Stimulated activated memory B cell treated with anti-CD40 and anti-IgM and Interleukin-4, amounts not matched to agents 10 μg/mL and 1 μg/mL and 100 μg/mL, for 72 hours (primary cell): ENCODE data around the gene COL9A3.
A peak's percentile ranks its signal among the peaks of the same experiment; 100 is the strongest.
"Not testable (repeated sequence)": the region's sequence is repeated elsewhere in the genome, so short reads cannot be mapped to it uniquely, and the experiment has no call there.

Experiments used
- ATAC-seq: fragments of 150-1000 bp; cut with Tn5 transposase; 2 replicates; pipeline ENCODE4 v1.10.0; 2021
- H3K27ac Mint-ChIP-seq: one replicate; pipeline ENCODE4 v1.8.0; 2022; ENCODE audit warnings: mild to moderate bottlenecking, mixed read lengths
- H3K27me3 Mint-ChIP-seq: one replicate; pipeline ENCODE4 v1.8.0; 2022; ENCODE audit warnings: mixed read lengths
- H3K36me3 Mint-ChIP-seq: one replicate; pipeline ENCODE4 v1.8.0; 2022; ENCODE audit warnings: mixed read lengths
- H3K4me1 Mint-ChIP-seq: one replicate; pipeline ENCODE4 v1.8.0; 2022; ENCODE audit warnings: mixed read lengths
- H3K4me3 Mint-ChIP-seq: one replicate; pipeline ENCODE4 v1.8.0; 2022; ENCODE audit warnings: mild to moderate bottlenecking, moderate library complexity, mixed read lengths
- H3K9me3 Mint-ChIP-seq: one replicate; pipeline ENCODE4 v1.8.0; 2022; ENCODE audit warnings: mixed read lengths

The COL9A3 gene

DNA sequence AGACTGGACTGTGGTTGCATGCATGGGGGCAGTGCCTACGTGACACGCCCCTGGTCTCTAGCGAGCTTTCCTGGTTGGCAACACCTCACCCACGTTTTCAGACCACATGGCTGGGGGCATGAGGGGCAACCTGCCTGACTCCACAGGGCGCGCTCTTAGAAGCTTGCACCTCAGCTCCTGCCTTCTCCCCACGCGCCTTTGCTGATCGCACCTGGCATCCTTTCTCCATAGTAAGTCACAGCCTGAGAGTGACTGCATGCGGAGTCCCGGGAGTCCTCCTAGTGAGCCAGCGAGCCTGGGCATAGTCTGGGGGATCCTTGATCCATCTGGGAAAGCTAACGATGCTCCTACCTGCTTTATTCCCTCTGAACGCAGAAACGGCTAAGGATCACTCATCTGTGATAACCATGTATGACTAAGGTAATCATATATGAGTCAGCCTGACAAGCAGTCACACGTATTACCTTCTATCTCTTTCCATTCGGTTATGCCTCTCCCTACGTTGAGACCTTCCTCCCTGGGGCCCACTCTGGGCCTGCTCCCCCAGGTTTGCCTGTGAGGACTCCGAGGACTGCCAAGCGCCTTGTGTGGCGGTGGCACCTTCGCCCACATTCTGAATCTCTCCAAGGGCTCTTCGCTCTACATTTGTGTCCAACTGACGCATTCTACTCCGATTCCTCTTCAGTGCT lies 40.2 kb downstream of the COL9A3 start:
- H3K27ac Mint-ChIP-seq, result no peak overlapping the region
- no peak overlapping the region for H3K4me3 Mint-ChIP-seq
- H3K36me3 Mint-ChIP-seq, result peaks cover 34% of the 10 kb centered on the region

DNA sequence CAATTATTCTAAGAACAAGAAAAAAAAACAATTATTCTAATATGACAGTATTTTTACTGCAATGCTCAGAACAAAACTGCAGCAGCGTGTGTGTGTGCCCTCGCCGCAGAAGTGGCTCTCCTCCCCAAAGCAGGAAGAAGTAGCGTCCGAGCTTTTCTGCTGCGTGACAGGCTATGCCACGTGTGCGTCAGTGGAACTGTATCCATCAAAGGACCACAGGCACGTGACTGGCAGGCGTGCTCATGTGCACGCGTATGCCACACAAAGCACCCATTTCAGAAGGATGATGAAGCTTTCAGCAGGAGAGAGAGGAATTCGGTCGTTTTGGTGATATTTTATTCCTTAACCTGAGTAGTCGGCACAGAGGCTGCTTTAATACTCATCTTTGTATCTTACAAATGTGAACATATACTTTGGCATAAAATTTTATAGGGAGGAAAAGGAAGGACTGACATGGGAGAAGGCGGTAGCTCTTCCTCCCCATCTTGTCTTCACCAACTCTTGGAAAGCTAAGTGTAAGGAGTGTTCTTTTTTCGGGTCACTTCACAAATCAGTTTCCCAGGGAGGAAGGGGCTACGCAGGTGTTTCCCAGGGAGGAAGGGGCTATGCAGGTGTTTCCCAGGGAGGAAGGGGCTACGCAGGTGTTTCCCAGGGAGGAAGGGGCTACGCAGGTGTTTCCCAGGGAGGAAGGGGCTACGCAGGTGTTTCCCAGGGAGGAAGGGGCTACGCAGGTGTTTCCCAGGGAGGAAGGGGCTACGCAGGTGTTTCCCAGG lies 41.4 kb downstream of the COL9A3 start:
- Mint-ChIP-seq H3K36me3 (peaks cover 23% of the 10 kb centered on the region), H3K27ac (no peak overlapping the region), H3K4me1 (peaks cover 32% of the 10 kb centered on the region), H3K4me3 (no peak overlapping the region), H3K27me3 (peaks cover 8% of the 10 kb centered on the region), H3K9me3 (peaks cover 4% of the 10 kb centered on the region)
- ATAC-seq, result no peak

More for the DNA sequence above, 40.2 kb downstream of the COL9A3 start:
- Mint-ChIP-seq H3K4me1 (peaks cover 32% of the 10 kb centered on the region), H3K9me3 (no peaks in the 10 kb centered on the region), H3K27me3 (peaks cover 8% of the 10 kb centered on the region)
- no peak for ATAC-seq

GRCh38 chr20:62859721-62860120 lies 42.9 kb downstream of the COL9A3 start:
- peaks cover 8% of the 10 kb centered on the region for H3K27me3 Mint-ChIP-seq
- peaks cover 18% of the 10 kb centered on the region for H3K36me3 Mint-ChIP-seq
- ATAC-seq, result no peak
- peaks cover 32% of the 10 kb centered on the region for H3K4me1 Mint-ChIP-seq
- peaks cover 4% of the 10 kb centered on the region for H3K9me3 Mint-ChIP-seq
- no peak overlapping the region for H3K27ac Mint-ChIP-seq
- peak overlapping the region; percentile 73 for H3K4me3 Mint-ChIP-seq

DNA sequence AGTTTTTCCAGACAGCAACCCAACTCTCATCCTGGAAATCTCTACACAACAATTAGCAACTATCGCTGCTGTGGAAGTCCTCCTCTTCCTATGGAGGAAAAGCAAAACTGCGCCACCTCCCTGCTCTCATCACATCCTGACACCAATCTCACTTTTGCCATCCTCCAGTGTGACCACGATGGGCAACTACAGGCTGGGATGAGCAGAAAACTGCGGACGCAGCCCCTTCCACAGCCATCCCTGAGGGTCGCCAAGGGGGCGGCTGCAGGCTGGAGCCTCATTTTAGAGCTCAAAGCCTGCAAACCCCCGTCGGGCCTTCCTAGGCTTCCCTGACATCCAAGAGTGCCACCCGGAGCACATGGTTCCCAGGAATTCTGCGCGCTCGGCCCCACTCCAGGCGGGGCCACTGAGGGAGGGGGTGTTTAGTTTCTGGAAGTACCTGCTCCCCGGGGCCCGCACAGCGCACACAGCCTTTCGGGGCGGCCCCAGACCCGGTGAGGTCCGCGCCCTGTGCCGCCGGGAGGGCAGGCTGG lies 43.6 kb downstream of the COL9A3 start:
- H3K27ac Mint-ChIP-seq, result no peak overlapping the region
- peaks cover 18% of the 10 kb centered on the region for H3K36me3 Mint-ChIP-seq
- peaks cover 12% of the 10 kb centered on the region for H3K27me3 Mint-ChIP-seq
- H3K4me1 Mint-ChIP-seq, result peaks cover 32% of the 10 kb centered on the region
- H3K4me3 Mint-ChIP-seq, result peak overlapping the region; percentile 73
- ATAC-seq, result no peak
- H3K9me3 Mint-ChIP-seq, result peaks cover 4% of the 10 kb centered on the region

DNA sequence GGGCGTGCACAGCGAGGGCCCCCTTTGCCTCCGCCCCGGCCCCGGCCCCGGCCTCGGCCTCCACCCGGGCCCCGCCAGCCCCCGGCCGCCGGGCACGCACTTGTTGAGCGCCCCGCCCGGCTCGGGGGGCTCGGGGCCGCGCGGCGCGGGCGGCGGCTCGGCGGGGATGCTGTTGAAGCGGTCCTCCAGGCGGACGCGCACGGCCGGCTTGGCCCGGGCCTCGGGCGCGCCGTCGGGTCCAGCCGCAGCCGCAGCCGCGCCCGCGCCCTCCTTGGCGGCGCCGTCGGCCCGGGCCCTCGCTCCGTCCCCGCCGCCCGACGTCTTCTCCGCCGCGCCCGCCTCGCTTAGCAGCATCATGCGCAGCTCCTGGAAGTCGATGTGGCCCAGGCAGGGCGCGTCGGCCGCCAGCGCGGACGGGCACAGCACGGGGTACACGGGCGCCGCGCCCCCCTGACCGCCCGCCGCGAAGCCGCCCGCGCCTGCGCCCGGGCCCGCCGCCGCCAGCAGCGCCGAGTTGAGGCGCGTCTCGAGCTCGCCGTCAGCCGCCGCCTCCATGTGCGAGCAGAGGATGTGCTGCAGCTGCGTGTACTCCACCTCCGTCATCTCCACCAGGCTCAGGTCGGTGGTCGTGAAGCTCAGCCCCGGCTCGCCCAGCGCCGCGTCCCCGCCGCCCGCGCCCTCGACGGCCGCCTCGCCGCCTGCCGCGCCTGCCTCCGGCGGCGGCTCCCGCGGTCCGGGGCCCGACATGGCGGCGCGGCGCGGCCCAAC lies 44.3 kb downstream of the COL9A3 start:
- Mint-ChIP-seq H3K9me3 (peaks cover 4% of the 10 kb centered on the region), H3K36me3 (peaks cover 18% of the 10 kb centered on the region), H3K27ac (no peak overlapping the region), H3K27me3 (peaks cover 16% of the 10 kb centered on the region), H3K4me3 (peak overlapping the region; percentile 46), H3K4me1 (peaks cover 32% of the 10 kb centered on the region)
- ATAC-seq, result peak; percentile 44

- H3K9me3 Mint-ChIP-seq, result peaks cover 4% of the 10 kb centered on the region
- peak within 1 kb of the TSS; percentile 73 for H3K4me3 Mint-ChIP-seq
- H3K4me1 Mint-ChIP-seq, result peaks cover 32% of the 10 kb centered on the region
- H3K36me3 Mint-ChIP-seq, result peaks cover 16% of the 10 kb centered on the region
- peak; percentile 94 for ATAC-seq
- peaks cover 16% of the 10 kb centered on the region for H3K27me3 Mint-ChIP-seq
- peak within 1 kb of the TSS; percentile 11 for H3K27ac Mint-ChIP-seq
Measured at GRCh38 chr20:62861726-62862336, 45.0 kb downstream of the COL9A3 start, which contains the start of gene TCFL5. Gene TCFL5 (minus strand): TSS chr20:62861822. CDS start chr20:62861670, 152 bp downstream.

DNA sequence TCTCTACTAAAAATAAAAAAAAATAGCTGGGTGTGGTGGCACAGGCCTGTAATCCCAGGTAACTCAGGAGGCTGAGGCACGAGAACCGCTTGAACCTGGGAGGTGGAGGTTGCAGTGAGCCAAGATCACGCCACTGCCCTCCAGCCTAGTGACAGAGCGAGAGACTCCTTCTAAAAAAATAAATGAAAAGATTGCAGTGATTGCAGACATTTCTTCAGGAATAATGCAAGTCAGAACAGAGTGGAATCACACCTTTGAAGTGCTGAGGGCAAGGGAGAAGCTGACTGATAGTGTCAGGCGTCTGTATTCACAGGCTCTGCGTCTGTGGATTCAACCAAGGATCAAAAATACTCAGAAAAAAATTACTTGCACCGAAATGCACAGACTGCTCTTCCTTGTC lies 47.4 kb downstream of the COL9A3 start:
- H3K27ac Mint-ChIP-seq, result no peak overlapping the region
- peaks cover 4% of the 10 kb centered on the region for H3K9me3 Mint-ChIP-seq
- H3K4me1 Mint-ChIP-seq, result peaks cover 15% of the 10 kb centered on the region
- H3K27me3 Mint-ChIP-seq, result peaks cover 16% of the 10 kb centered on the region
- ATAC-seq, result no peak
- no peak overlapping the region for H3K4me3 Mint-ChIP-seq
- no peaks in the 10 kb centered on the region for H3K36me3 Mint-ChIP-seq

DNA sequence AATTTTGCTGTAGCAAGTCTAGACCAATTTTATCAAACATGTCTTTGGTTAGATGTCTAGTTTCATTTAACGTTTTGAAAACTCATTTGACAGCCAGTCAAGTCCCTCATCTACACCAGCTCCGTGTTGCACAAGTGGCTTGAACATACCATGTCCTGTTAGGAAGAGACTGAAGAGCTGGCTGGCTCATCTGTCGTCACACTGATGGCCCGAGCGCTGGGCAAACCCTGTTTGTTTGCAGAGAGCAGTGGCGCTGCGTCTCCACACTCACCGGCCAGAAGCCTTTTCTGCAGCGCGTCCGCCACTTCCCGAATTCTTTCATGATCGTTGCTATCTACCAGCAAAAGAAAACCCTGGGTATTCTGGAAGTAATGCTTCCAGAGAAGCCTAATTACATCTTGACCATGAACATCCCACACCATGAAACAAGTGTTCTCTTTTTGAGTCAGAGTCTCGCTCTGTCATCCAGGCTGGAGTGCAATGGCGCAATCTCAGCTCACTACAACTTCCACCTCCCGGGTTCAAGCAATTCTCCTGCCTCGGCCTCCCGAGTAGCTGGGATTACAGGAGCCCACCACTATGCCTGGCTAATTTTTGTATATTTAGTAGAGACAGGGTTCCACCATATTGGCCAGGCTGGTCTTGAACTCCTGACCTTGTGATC lies 55.5 kb downstream of the COL9A3 start:
- H3K4me1 Mint-ChIP-seq, result peaks cover 27% of the 10 kb centered on the region
- no peaks in the 10 kb centered on the region for H3K9me3 Mint-ChIP-seq
- no peak overlapping the region for H3K27ac Mint-ChIP-seq
- H3K27me3 Mint-ChIP-seq, result peaks cover 31% of the 10 kb centered on the region
- no peak for ATAC-seq
- no peaks in the 10 kb centered on the region for H3K36me3 Mint-ChIP-seq
- no peak overlapping the region for H3K4me3 Mint-ChIP-seq

DNA sequence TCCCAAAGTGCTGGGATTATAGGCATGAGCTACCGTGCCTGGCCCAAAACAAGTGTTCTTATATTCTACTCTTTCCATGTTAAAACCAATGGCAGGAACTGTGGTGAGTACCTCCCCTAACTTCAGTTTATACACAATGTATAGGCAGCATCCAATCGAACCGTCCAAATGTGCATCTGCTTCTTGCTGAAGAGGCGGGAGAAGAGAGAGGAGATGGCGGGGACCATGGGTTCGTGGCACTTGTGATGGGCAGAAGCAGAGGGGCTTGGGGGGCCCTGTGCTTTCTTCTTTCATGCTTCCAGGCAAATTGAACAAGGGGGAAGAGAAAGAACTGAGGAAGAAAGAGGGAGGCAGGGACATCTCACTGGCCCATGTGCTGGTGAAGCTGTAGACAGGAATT lies 56.0 kb downstream of the COL9A3 start:
- H3K9me3 Mint-ChIP-seq, result no peaks in the 10 kb centered on the region
- H3K4me1 Mint-ChIP-seq, result peaks cover 27% of the 10 kb centered on the region
- H3K27me3 Mint-ChIP-seq, result peaks cover 31% of the 10 kb centered on the region
- no peaks in the 10 kb centered on the region for H3K36me3 Mint-ChIP-seq
- no peak overlapping the region for H3K4me3 Mint-ChIP-seq
- H3K27ac Mint-ChIP-seq, result no peak overlapping the region
- no peak for ATAC-seq

DNA sequence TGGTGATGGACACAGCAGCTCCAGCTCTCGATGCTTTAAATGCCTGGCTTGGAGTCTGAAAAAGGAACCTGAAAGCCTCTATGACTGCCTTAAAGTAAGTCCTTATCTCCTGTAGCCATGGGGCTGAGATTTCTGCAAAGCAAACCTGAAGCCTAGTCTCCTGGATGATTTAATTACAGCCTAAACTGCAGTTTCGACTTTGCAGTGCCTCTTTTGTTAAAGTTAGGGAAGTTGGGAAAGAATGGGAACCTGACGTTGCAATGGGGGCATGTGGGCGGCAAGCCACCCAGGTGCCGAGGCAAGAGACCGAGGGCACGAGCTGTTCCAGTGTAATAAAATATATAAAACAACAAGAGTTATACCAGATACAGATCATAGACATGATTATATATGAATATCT lies 56.4 kb downstream of the COL9A3 start:
- Mint-ChIP-seq H3K4me3 (no peak overlapping the region), H3K36me3 (no peaks in the 10 kb centered on the region), H3K27ac (peak overlapping the region; percentile 7), H3K4me1 (peaks cover 27% of the 10 kb centered on the region), H3K9me3 (no peaks in the 10 kb centered on the region), H3K27me3 (peaks cover 31% of the 10 kb centered on the region)
- no peak for ATAC-seq

GRCh38 chr20:62873681-62874031 lies 56.8 kb downstream of the COL9A3 start:
- H3K4me3 Mint-ChIP-seq, ATAC-seq: not testable (repeated sequence)

GRCh38 chr20:62874964-62875344 lies 58.1 kb downstream of the COL9A3 start:
- Mint-ChIP-seq H3K27me3 (peaks cover 31% of the 10 kb centered on the region), H3K9me3 (no peaks in the 10 kb centered on the region), H3K27ac (no peak overlapping the region), H3K4me3 (no peak overlapping the region), H3K36me3 (peaks cover 6% of the 10 kb centered on the region), H3K4me1 (peaks cover 27% of the 10 kb centered on the region)
- ATAC-seq, result no peak

More at GRCh38 chr20:62873681-62874031, 56.8 kb downstream of the COL9A3 start:
- Mint-ChIP-seq H3K27ac (peak overlapping the region; percentile 7), H3K4me1 (peaks cover 27% of the 10 kb centered on the region), H3K27me3 (peaks cover 31% of the 10 kb centered on the region)
- H3K9me3 Mint-ChIP-seq, H3K36me3 Mint-ChIP-seq: not testable (repeated sequence)

DNA sequence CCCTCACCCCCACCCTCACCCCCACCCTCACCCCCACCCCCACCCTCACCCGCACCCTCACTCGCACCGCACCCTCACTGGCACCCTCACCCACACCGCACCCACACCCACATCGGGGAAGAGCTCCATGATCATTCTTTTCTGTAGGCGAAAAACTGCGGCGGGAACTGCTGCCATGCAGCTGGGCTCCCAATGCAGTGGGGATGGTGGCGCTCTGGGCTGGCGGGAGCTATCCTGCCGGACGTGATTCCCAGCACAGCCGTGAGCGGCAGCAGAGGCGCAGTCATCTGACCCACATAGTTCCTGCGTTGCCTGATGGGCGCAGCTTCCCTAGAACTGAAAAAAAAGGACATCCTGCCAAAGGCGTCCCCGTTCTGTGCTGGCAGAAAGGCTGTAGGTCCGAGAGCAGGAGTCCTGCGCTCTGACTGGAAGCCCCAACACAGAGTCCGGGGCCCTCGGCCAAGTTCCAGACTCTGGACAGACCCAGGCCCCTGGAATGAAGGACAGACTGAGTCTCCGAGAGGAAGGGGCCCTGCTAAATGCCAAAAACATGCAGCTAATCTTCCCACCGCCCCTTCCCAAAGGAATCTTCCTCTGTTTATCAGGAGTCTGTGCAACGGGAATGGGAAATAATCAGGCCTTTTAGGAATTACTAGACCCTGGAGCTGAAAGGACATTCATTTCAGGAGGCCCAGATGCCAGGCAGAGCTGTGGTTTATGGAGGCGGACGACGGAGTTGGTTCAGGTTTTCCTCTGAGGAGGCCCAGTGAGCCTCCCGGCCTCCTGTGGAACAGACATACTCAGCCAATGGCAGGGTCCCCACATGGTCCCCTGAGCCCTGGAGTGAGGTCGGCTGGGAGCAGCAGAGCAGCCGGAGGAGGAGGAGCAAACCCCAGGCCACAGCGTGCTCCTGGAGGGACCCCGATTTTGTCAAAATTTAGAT lies 58.8 kb downstream of the COL9A3 start:
- Mint-ChIP-seq H3K27ac (no peak overlapping the region), H3K27me3 (peaks cover 27% of the 10 kb centered on the region), H3K36me3 (peaks cover 6% of the 10 kb centered on the region), H3K9me3 (no peaks in the 10 kb centered on the region), H3K4me3 (peak overlapping the region; percentile 34), H3K4me1 (peaks cover 27% of the 10 kb centered on the region)
- ATAC-seq, result no peak
